Lung microvascular endothelial cell (primary cell): ENCODE results near the gene GPR12. TPM values are rescaled to one million over a fixed set of nuclear protein-coding genes. Genes with fewer than 3 reads are reported as not detected.

ENCODE experiments used
- total RNA-seq: library from RNA; depleted of rRNA; stranded (reverse); fragments of >200 nt; gene quantifications from 2 replicates; pipeline ENCODE4 v1.2.1, GENCODE V29; 2014

The GPR12 gene
- total RNA-seq, 1 donor from 2014 or later, result not detected

Other genes with a start within 250 kb of the GPR12 start
- gene WASF3, start 203.1 kb downstream of the GPR12 start, total RNA-seq, result 15.3 and 21.2 TPM in 2 replicates